Measurements from ENCODE around the gene COX5B.

GRCh38 chr2:97654309-97654708, 8.4 kb downstream of the COX5B start:
- TF ChIP-seq CTCF (IDR thresholded peaks at IDR 0.05; ENCODE audit: poor library complexity, severe bottlenecking) (no peak), EP300 (conservative IDR thresholded peaks at IDR 0.05; ENCODE audit: poor library complexity, severe bottlenecking) (no peak), SMC3 (conservative IDR thresholded peaks at IDR 0.05; ENCODE audit: poor library complexity) (no peak), EZH2 (IDR thresholded peaks at IDR 0.05; ENCODE audit: borderline replicate concordance, insufficient read depth, low read length, poor library complexity, severe bottlenecking) (no peak), POLR2AphosphoS5 (IDR thresholded peaks at IDR 0.05) (no peak), TAF1 (IDR thresholded peaks at IDR 0.05; ENCODE audit: low read depth) (no peak), MXI1 (conservative IDR thresholded peaks at IDR 0.05; ENCODE audit: poor library complexity, severe bottlenecking) (no peak), RAD21 (conservative IDR thresholded peaks at IDR 0.05) (no peak)
